ENCODE measurements around the gene TNFRSF13B.
"Not testable (repeated sequence)": the region's sequence is repeated elsewhere in the genome, so short reads cannot be mapped to it uniquely, and the experiment has no call there.

The TNFRSF13B gene

DNA sequence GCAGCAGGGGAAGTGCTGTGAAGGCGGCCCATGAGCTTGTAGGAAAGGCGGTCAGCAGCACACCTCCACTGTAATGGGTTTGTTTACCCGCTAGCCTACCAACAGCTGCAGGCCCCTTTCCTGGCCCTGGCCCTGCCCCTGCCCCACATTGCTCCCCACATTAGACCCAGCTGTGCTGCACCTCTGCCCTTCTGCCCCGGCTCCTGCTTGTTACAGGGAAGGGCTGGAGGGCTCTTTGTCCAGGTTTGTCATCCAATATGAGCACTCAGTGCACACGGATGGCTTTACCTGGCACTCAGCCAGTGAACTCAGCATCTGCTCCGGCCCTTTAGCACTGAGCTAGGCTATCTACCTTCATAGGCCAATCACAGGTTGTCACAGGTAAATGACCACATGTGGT, 36.0 kb upstream of the TNFRSF13B start:
- not testable (repeated sequence) for DNase-seq (ENCODE audit: low read depth in 2 of 2, low spot score in 1 of 2)

- DNase-seq (ENCODE audit: low read depth in 2 of 2, low spot score in 1 of 2) = not testable (repeated sequence)
Observed at GRCh38 chr17:17004997-17005614, 33.2 kb upstream of the TNFRSF13B start.

- DNase-seq (ENCODE audit: low read depth in 2 of 2, low spot score in 1 of 2) = no peak
Observed at GRCh38 chr17:17004251-17004996, 32.5 kb upstream of the TNFRSF13B start.

DNA sequence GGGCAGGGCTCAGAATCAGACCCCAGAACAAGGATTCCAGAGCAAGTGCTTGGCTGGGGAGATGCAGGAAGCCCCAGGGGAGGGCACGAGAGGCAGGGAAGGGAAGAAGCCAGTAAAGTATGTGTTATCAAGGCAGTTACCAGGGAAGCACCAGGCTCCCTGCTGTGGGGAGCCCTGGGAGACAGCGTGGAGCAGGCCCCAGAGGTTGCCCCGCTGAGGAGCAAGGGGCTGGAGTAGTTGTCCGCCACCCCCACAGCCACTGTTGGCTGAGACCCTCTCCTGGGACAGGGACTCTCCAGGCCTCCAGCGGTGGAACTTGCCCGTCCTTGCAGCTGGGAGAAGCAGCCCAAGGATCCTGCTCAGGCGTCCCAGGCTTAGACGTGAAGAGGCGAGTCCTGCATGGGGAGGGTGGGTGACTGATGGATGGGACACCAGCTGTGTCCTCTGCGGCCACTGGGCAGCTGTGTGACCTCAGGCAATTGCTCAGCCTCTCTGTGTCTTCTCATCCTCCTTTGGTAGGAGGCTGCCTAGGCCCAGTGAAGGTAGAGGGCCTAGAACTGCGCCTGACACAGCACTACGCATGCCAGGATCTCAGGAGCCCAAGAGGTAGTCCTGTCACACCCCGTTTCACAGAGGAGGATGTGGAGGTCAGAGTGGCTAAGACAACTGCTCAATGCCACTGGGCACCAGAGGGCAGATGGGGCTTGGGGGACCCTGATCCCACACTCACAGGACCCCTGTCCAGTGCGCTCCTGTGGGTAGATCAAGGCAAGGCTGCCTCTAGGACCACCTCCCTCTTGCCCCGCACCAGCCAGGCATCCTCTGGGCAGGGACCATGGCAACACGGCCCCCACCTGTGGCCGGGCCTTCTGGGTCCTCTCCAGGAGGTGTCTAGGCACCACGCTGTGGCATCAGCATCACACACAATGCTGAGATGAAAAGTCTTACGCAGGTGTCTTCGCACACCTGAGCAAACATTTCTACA, 31.1 kb upstream of the TNFRSF13B start:
- DNase-seq (ENCODE audit: low read depth in 2 of 2, low spot score in 1 of 2) = not testable (repeated sequence)

GRCh38 chr17:17001874-17002520, 30.1 kb upstream of the TNFRSF13B start:
- peak; percentile 48 for DNase-seq (ENCODE audit: low read depth in 2 of 2, low spot score in 1 of 2)

DNA sequence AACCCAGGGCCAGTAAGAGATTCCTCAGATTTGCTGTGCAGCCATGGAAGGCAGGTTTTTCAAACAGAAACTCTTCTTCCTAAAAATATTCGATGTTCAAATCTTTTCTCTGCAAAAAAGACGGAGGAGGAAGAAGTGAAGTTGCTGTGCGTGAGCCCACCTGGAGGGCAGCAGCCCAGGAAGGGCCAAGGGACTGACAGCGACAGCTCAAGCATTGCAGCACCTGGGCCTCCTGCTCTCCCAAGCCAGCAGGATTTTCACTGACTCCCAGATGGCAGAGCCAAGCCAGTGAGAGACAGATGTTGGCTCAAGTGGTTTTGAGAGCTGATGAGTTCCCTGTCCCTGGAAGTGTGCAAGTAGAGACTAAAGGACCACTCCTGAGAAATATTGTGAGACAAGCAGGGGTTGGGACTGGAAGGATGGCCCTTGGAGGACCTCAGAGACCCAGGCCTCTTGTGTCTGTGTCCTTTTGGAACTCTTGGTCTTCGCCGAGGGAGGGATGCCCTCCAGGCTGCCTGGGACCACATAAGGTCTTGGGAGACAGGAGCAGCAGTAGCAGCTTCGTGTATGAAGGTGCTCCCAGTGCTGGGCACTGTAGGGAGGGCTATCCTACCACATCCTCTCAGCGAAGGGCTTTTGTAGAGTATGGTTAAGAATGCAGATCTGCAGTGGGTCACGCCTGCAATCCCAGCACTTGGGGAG, 29.3 kb upstream of the TNFRSF13B start:
- DNase-seq (ENCODE audit: low read depth in 2 of 2, low spot score in 1 of 2) = no peak

GRCh38 chr17:16999931-17000625, 28.2 kb upstream of the TNFRSF13B start:
- no peak for DNase-seq (ENCODE audit: low read depth in 2 of 2, low spot score in 1 of 2)

DNA sequence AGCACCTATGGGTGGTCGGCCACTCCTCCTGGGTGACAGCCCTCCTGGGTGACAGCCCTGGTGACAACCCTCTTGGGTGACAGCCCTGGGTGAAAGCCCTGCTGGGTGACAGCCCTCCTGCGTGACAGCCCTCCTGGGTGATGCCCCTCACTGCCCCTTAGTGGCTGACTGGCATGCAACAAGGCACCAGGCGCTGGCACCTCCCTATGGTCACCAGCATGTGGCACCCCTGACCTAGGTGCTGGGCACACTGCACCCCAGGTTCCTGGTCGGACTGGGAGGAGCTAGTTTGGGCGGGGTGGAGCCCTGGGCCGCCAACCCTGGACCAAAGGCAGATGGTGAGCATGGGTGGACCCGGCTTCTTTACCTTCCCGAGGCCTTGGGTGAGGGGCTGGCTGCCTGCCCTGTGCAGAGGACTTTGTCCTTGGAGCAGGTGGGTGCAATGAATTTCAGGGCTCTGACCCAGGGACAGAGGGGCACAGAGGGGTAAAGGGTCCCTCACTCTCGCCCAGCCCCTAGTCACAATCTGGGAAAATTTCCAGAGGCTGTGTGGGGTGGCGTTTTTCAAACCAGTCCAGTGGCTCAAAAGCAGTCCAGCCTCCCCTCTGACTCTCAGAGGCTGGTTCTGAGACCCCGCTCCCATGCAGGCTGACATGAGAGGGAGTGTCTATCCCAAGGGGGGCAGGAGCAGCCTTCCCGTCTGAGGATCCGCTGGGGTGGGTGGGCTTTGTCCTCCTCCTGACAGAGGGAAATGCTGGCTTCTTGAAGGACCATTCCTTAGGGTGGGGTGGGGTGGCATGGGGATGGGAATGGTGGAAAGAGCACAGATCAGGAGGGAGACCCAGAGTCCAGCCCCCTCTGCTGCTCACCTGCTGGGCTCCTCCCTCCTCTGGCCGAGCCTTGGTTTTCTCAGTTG, 25.9 kb upstream of the TNFRSF13B start:
- DNase-seq (ENCODE audit: low read depth in 2 of 2, low spot score in 1 of 2) = peak in 1 of 2 donors; percentile 58

DNA sequence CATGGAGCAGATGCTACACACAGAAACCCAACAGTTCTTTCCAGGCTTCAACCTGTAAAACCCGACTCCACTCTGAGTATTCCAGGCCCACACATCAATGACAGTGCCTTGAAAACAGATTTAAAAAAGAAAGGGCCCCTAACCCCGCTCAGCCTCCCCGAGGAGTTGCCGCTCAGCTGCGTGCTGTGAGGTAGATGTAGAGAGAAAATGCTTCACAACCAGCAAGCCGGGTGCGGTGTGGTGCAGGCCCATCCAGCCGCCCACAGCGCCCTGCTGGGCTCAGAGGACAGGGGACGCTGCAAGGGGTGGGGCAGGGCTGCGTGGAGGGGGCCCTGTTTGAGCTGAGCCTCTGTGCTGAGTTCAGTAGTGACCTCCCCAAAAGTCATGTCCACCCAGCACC, 24.8 kb upstream of the TNFRSF13B start:
- DNase-seq (ENCODE audit: low read depth in 2 of 2, low spot score in 1 of 2) = not testable (repeated sequence)

DNA sequence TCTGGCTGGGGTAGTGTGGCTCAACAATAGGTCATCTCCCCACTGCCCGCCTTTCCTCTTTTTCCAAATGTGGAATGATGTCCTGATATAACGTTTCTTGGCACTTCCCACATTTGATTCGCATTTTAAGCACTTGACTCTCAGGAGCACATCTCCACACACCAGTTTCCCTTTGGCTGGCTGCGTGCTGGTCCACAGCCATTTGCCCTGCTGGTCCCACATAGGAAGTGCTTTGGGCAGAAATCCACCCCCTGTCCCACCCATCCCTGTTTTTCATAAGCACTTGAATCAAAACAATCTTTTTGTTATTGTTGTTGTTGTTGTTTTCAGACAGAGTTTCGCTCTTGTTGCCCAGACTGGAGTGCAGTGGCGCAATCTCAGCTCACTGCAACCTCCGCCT, 24.0 kb upstream of the TNFRSF13B start:
- DNase-seq (ENCODE audit: low read depth in 2 of 2, low spot score in 1 of 2) = no peak

- no peak for DNase-seq (ENCODE audit: low read depth in 2 of 2, low spot score in 1 of 2)
Observed at GRCh38 chr17:16994631-16995030, 22.7 kb upstream of the TNFRSF13B start.

DNA sequence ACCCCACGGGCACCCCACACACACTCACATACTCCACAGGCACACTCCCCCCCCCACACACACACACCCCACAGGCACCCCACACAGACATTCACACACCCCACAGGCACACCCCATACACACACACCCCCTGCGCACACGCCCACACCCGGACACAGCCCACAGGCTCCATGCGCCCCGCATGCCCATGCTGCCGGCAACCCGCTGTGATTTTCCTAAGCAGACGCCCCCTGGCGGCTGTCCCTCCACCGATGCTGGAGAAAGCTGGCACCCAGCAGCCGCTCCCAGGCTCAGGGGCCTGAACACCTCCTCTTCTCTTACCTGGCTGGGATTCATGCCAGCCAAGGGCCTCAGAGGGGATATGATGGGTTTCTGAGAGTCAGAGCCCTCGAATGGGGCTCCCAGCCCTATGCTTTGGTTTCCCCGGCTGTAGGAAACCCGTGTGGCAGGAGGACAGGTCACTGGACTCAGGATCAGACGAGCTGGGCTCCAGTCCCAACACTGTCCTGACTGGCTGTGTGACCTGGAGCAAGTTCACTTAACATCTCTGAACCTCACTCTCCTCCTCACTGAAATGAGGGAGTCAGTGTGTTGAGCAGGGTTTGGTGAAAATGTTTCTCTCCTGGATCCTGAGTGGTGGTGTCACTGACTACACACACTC, 19.6 kb upstream of the TNFRSF13B start:
- peak; percentile 56 to 70 for DNase-seq (ENCODE audit: low read depth in 2 of 2, low spot score in 1 of 2)

GRCh38 chr17:16989953-16990860, 18.3 kb upstream of the TNFRSF13B start:
- DNase-seq (ENCODE audit: low read depth in 2 of 2, low spot score in 1 of 2) = no peak

GRCh38 chr17:16989230-16989952, 17.5 kb upstream of the TNFRSF13B start:
- DNase-seq (ENCODE audit: low read depth in 2 of 2, low spot score in 1 of 2) = no peak

GRCh38 chr17:16988749-16989229, 16.9 kb upstream of the TNFRSF13B start:
- DNase-seq (ENCODE audit: low read depth in 2 of 2, low spot score in 1 of 2) = no peak

- peak in 1 of 2 donors; percentile 25 for DNase-seq (ENCODE audit: low read depth in 2 of 2, low spot score in 1 of 2)
Observed at GRCh38 chr17:16987830-16988601, 16.1 kb upstream of the TNFRSF13B start.
